Measurements from ENCODE around the gene CHST11. TPM values are rescaled to one million over a fixed set of nuclear protein-coding genes. Genes with fewer than 3 reads are reported as not detected.

Gene CHST11
- total RNA-seq, 1 experiment from 2014 or later = 6.7 TPM

DNA sequence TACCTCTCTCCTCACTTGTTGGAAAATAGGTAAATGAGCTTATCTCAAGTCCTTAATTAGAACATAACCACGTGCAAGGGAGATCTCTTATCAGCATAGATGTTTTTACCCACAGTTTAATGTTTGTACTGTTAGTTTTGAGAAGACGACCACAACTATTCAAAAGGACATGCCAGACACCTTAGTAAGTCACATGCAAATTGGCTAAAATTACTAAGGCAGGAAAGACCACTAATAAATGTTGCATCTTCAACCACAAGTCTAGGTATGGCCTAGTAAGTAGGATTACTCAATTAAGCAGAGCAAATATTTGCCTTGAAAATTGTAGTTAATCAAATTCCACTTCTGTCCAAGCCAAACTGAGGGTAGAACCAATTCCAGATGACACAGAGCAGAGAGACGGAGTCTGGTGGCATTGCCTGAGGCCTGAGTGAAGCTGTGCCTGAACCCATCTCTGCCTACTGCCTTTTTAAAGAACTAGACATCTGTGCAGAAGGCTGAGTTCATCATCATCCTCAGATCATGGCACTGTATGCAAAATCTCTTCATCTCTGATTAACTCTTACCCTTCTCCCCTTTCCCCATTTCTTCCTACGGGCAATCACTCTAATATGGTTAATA, 29.7 kb upstream of the CHST11 start:
- no peak for DNase-seq
- no CpG with 5 or more reads among the region's 4 CpGs for WGBS (ENCODE audit: extremely low coverage, insufficient read length, low lambda C conversion rate)

More for the DNA sequence above, 29.7 kb upstream of the CHST11 start:
- Histone ChIP-seq H3K27me3 (ENCODE audit: insufficient read depth, low read length) (no peaks in the 10 kb centered on the region), H3K79me2 (ENCODE audit: insufficient read depth, low read length) (no peaks in the 10 kb centered on the region), H2BK20ac (ENCODE audit: low read depth, low read length, poor library complexity, severe bottlenecking) (no peak overlapping the region), H3K79me1 (ENCODE audit: insufficient read depth, low read depth, low read length, poor library complexity, severe bottlenecking) (no peaks in the 10 kb centered on the region), H3K9ac (ENCODE audit: extremely low read depth, insufficient read length, low read length) (no peak overlapping the region), H2BK5ac (ENCODE audit: insufficient read length, low read length) (no peak overlapping the region), H3K4me1 (ENCODE audit: insufficient read depth, low read length) (no peaks in the 10 kb centered on the region; the same call in 1 of the 2 replicates), H3K18ac (ENCODE audit: insufficient read length, low read depth, low read length) (no peak overlapping the region), H3T11ph (ENCODE audit: low read length) (no peak overlapping the region), H3K9me3 (ENCODE audit: control insufficient read depth, low read depth, low read length) (no peaks in the 10 kb centered on the region), H2BK15ac (ENCODE audit: low read depth, low read length) (no peak overlapping the region), H3K56ac (ENCODE audit: insufficient read length, low read depth, low read length) (no peak overlapping the region), H4K91ac (ENCODE audit: insufficient read length, low read depth, low read length) (no peak overlapping the region), H3K4me2 (ENCODE audit: insufficient read depth, insufficient read length, low read length) (no peak overlapping the region), H3K14ac (ENCODE audit: insufficient read depth, low read length) (no peak overlapping the region), H4K8ac (replicated peaks; ENCODE audit: insufficient read length, low read depth, low read length) (no peak overlapping the region), H3K23me2 (ENCODE audit: insufficient read length, low read depth, low read length, poor library complexity, severe bottlenecking) (no peaks in the 10 kb centered on the region), H4K5ac (ENCODE audit: insufficient read length, low read depth, low read length) (no peak overlapping the region), H4K20me1 (ENCODE audit: control insufficient read depth, insufficient read depth, insufficient read length) (no peaks in the 10 kb centered on the region), H3K23ac (ENCODE audit: insufficient read length, low read depth, low read length) (no peak overlapping the region), H2BK120ac (ENCODE audit: low read depth, low read length, poor library complexity, severe bottlenecking) (no peak overlapping the region), H2AK5ac (ENCODE audit: insufficient read length, low read length) (no peak overlapping the region), H3K27ac (ENCODE audit: insufficient read length, low read depth, low read length) (no peak overlapping the region), H2AFZ (ENCODE audit: low read length) (no peak overlapping the region), H3K4ac (ENCODE audit: low read depth, low read length) (no peak overlapping the region), H2BK12ac (ENCODE audit: insufficient read length, low read depth, low read length) (no peak overlapping the region)
- H3K9me3 Mint-ChIP-seq = peaks cover 8% of the 10 kb centered on the region in 2 experiments; a peak in 4 of 5 replicates
- H3K36me3 Mint-ChIP-seq (ENCODE audit: insufficient read depth in 1 of 3, low read depth in 3 of 3) = peaks cover 2 to 9% (median 8%) of the 10 kb centered on the region in 3 experiments; a peak in 5 of 7 replicates
- H3K27ac Mint-ChIP-seq = no peak overlapping the region
- H3K4me3 Mint-ChIP-seq = no peak overlapping the region
- peaks cover 0 to 4% of the 10 kb centered on the region in 2 experiments; a peak in 2 of 4 replicates for H3K4me1 Mint-ChIP-seq
- H3K27me3 Mint-ChIP-seq (ENCODE audit: low read depth) = peaks cover 7% of the 10 kb centered on the region; the same call in 1 of the 2 replicates
- TF ChIP-seq, protein P1, sequence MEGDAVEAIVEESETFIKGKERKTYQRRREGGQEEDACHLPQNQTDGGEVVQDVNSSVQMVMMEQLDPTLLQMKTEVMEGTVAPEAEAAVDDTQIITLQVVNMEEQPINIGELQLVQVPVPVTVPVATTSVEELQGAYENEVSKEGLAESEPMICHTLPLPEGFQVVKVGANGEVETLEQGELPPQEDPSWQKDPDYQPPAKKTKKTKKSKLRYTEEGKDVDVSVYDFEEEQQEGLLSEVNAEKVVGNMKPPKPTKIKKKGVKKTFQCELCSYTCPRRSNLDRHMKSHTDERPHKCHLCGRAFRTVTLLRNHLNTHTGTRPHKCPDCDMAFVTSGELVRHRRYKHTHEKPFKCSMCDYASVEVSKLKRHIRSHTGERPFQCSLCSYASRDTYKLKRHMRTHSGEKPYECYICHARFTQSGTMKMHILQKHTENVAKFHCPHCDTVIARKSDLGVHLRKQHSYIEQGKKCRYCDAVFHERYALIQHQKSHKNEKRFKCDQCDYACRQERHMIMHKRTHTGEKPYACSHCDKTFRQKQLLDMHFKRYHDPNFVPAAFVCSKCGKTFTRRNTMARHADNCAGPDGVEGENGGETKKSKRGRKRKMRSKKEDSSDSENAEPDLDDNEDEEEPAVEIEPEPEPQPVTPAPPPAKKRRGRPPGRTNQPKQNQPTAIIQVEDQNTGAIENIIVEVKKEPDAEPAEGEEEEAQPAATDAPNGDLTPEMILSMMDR (conservative IDR thresholded peaks at IDR 0.05) = no peak
